HCT116 (cell line): ENCODE measurements around the gene TSPAN14.

Source experiments
- CTCF ChIP-seq, 3 experiments: fragments of 200-600 bp in 1 of 3; sonication (generic) in 1 of 3; IDR thresholded peaks in 2 of 3; conservative IDR thresholded peaks in 1 of 3; 2 replicates each; pipeline ENCODE4 v1.5.1; 2012 to 2017; ENCODE audit warnings: low read depth in 2 of 3, low read length in 2 of 3, antibody characterized with exemption in 1 of 3, borderline replicate concordance in 1 of 3, control low read depth in 1 of 3, mild to moderate bottlenecking in 1 of 3, mixed read lengths in 1 of 3, mixed run types in 1 of 3, moderate library complexity in 1 of 3; ENCODE audit not compliant: insufficient read depth in 1 of 3
- EGR1 ChIP-seq: IDR thresholded peaks from 2 replicates; pipeline ENCODE4 v1.6.1; 2012; ENCODE audit warnings: low read depth
- EZH2phosphoT487 ChIP-seq: fragments of 200-600 bp; IDR thresholded peaks from 2 replicates; pipeline ENCODE4 v1.6.1; 2018; ENCODE audit warnings: antibody characterized with exemption, borderline replicate concordance
- POLR2A ChIP-seq: IDR thresholded peaks from 2 replicates; pipeline ENCODE4 v1.7.0; 2011; ENCODE audit warnings: borderline replicate concordance; ENCODE audit not compliant: insufficient read depth, insufficient read length; ENCODE audit errors: extremely low read depth
- POLR2AphosphoS5 ChIP-seq: IDR thresholded peaks from 2 replicates; pipeline ENCODE4 v1.6.1; 2011; ENCODE audit warnings: mild to moderate bottlenecking, low read depth, low read length, moderate library complexity
- SIN3A ChIP-seq: IDR thresholded peaks from 2 replicates; pipeline ENCODE4 v1.6.1; 2012; ENCODE audit warnings: low read depth

GRCh38 chr10:80452640-80453039, 1.5 kb upstream of the TSPAN14 start:
- TF ChIP-seq EGR1: no peak
- no peak for TF ChIP-seq EZH2phosphoT487
- TF ChIP-seq CTCF (IDR thresholded peaks at IDR 0.05 in 2 of 3, conservative IDR thresholded peaks at IDR 0.05 in 1 of 3; ENCODE audit: borderline replicate concordance in 1 of 3, insufficient read depth in 1 of 3, low read depth in 2 of 3, low read length in 2 of 3): no peak
- TF ChIP-seq POLR2A: no peak
- TF ChIP-seq POLR2AphosphoS5: no peak
- no peak for TF ChIP-seq SIN3A
